Umbilical cord (tissue), 2 donors: ENCODE measurements around the gene SAMSN1. TPM values are rescaled to one million over a fixed set of nuclear protein-coding genes. Genes with fewer than 3 reads are reported as not detected.
"Not testable (repeated sequence)": the region's sequence is repeated elsewhere in the genome, so short reads cannot be mapped to it uniquely, and the experiment has no call there.

Experiments used
- DNase-seq: peaks from one replicate; pipeline ENCODE4 v3.0.0-alpha.2; 2015; ENCODE audit warnings: low spot score
- total RNA-seq: library from RNA; depleted of rRNA; stranded (reverse); fragments of >200 nt; gene quantifications from one replicate; pipeline ENCODE4 v1.2.3, GENCODE V29; 2014; ENCODE audit warnings: low replicate concordance; ENCODE audit not compliant: insufficient read depth

Gene SAMSN1
- total RNA-seq, 1 donor from 2014 or later: 14.0 TPM

- no peak for DNase-seq
Measured at GRCh38 chr21:14528815-14529214, 17.3 kb downstream of the SAMSN1 start.

- no peak for DNase-seq
Measured at GRCh38 chr21:14527696-14528652, 18.1 kb downstream of the SAMSN1 start.

GRCh38 chr21:14526836-14527695 is 19.0 kb downstream of the SAMSN1 start:
- peak; percentile 44 for DNase-seq

- DNase-seq: no peak
Measured at GRCh38 chr21:14526199-14526598, 19.9 kb downstream of the SAMSN1 start.

GRCh38 chr21:14523234-14523633 is 22.9 kb downstream of the SAMSN1 start:
- DNase-seq: peak; percentile 7

GRCh38 chr21:14522736-14523135 is 23.4 kb downstream of the SAMSN1 start:
- no peak for DNase-seq

- no peak for DNase-seq
Measured at GRCh38 chr21:14520535-14520934, 25.6 kb downstream of the SAMSN1 start.

GRCh38 chr21:14519000-14519399 is 27.1 kb downstream of the SAMSN1 start:
- DNase-seq: no peak

- no peak for DNase-seq
Measured at GRCh38 chr21:14513804-14514203, 32.3 kb downstream of the SAMSN1 start.

GRCh38 chr21:14506859-14507457 is 39.2 kb downstream of the SAMSN1 start:
- not testable (repeated sequence) for DNase-seq

- DNase-seq: no peak
Measured at GRCh38 chr21:14500873-14501272, 45.2 kb downstream of the SAMSN1 start.

- no peak for DNase-seq
Measured at GRCh38 chr21:14499316-14499715, 46.8 kb downstream of the SAMSN1 start.

- no peak for DNase-seq
Measured at GRCh38 chr21:14497825-14498224, 48.3 kb downstream of the SAMSN1 start.

- DNase-seq: no peak
Measured at GRCh38 chr21:14495075-14495474, 51.0 kb downstream of the SAMSN1 start.

GRCh38 chr21:14494181-14494580 is 51.9 kb downstream of the SAMSN1 start:
- DNase-seq: not testable (repeated sequence)

GRCh38 chr21:14493731-14494130 is 52.4 kb downstream of the SAMSN1 start:
- no peak for DNase-seq

- no peak for DNase-seq
Measured at GRCh38 chr21:14492931-14493330, 53.2 kb downstream of the SAMSN1 start.

- DNase-seq: no peak
Measured at GRCh38 chr21:14491269-14491681, 54.8 kb downstream of the SAMSN1 start.

- DNase-seq: no peak
Measured at GRCh38 chr21:14488672-14489204, 57.4 kb downstream of the SAMSN1 start.

GRCh38 chr21:14487490-14488432 is 58.4 kb downstream of the SAMSN1 start:
- no peak for DNase-seq
